H9 (cell line): ENCODE data around the gene F5. TPM values are rescaled to one million over a fixed set of nuclear protein-coding genes. Genes with fewer than 3 reads are reported as not detected.

ENCODE experiments used
- DNase-seq: peaks from one replicate; pipeline ENCODE4 v3.0.0-alpha.2; 2017
- H2AFZ ChIP-seq: one replicate; pipeline ENCODE4 v1.6.1; 2013; ENCODE audit warnings: mild to moderate bottlenecking, low read length, control low read depth, moderate library complexity
- H2AK5ac ChIP-seq: 2 replicates; pipeline ENCODE4 v1.6.1; 2013; ENCODE audit warnings: low read length, control low read depth, mixed read lengths; ENCODE audit not compliant: insufficient read length
- H2BK120ac ChIP-seq: one replicate; pipeline ENCODE4 v1.6.1; 2013; ENCODE audit warnings: low read depth, mild to moderate bottlenecking, low read length, control low read depth, inconsistent platforms; ENCODE audit not compliant: poor library complexity, severe bottlenecking
- H2BK12ac ChIP-seq: 2 replicates; pipeline ENCODE4 v1.6.1; 2013; ENCODE audit warnings: low read length, control low read depth, mixed read lengths, low read depth; ENCODE audit not compliant: insufficient read length
- H2BK15ac ChIP-seq: 2 replicates; pipeline ENCODE4 v1.6.1; 2013; ENCODE audit warnings: low read depth, low read length, control low read depth
- H2BK20ac ChIP-seq: one replicate; pipeline ENCODE4 v1.6.1; 2013; ENCODE audit warnings: low read depth, mild to moderate bottlenecking, low read length, control low read depth, inconsistent platforms; ENCODE audit not compliant: poor library complexity, severe bottlenecking
- H2BK5ac ChIP-seq: 2 replicates; pipeline ENCODE4 v1.6.1; 2013; ENCODE audit warnings: low read length, control low read depth, mixed read lengths; ENCODE audit not compliant: insufficient read length
- H3K14ac ChIP-seq: 2 replicates; pipeline ENCODE4 v1.6.1; 2013; ENCODE audit warnings: low read length, control low read depth; ENCODE audit not compliant: insufficient read depth
- H3K18ac ChIP-seq: 2 replicates; pipeline ENCODE4 v1.6.1; 2013; ENCODE audit warnings: low read depth, mild to moderate bottlenecking, mixed read lengths, low read length, control low read depth; ENCODE audit not compliant: insufficient read length
- H3K23ac ChIP-seq: 2 replicates; pipeline ENCODE4 v1.6.1; 2013; ENCODE audit warnings: low read length, control low read depth, mixed read lengths, low read depth; ENCODE audit not compliant: insufficient read length
- H3K23me2 ChIP-seq: 2 replicates; pipeline ENCODE4 v1.6.1; 2013; ENCODE audit warnings: low read depth, mild to moderate bottlenecking, mixed read lengths, low read length, control low read depth; ENCODE audit not compliant: insufficient read length, poor library complexity, severe bottlenecking
- H3K27ac ChIP-seq: 2 replicates; pipeline ENCODE4 v1.5.1; 2013; ENCODE audit warnings: low read length, control low read depth, mixed read lengths, low read depth; ENCODE audit not compliant: insufficient read length
- H3K27me3 ChIP-seq: 2 replicates; pipeline ENCODE4 v1.6.1; 2013; ENCODE audit warnings: low read length, control low read depth, inconsistent platforms; ENCODE audit not compliant: insufficient read depth
- H3K4ac ChIP-seq: 2 replicates; pipeline ENCODE4 v1.6.1; 2013; ENCODE audit warnings: low read depth, mild to moderate bottlenecking, control low read depth, inconsistent platforms, low read length, moderate library complexity
- H3K4me1 ChIP-seq: 2 replicates; pipeline ENCODE4 v1.6.1; 2013; ENCODE audit warnings: low read length, control low read depth, inconsistent platforms; ENCODE audit not compliant: insufficient read depth
- H3K4me2 ChIP-seq: 2 replicates; pipeline ENCODE4 v1.6.1; 2013; ENCODE audit warnings: low read length, control low read depth, mixed read lengths; ENCODE audit not compliant: insufficient read length, insufficient read depth
- H3K56ac ChIP-seq: 2 replicates; pipeline ENCODE4 v1.6.1; 2013; ENCODE audit warnings: low read depth, mild to moderate bottlenecking, mixed read lengths, low read length, control low read depth; ENCODE audit not compliant: insufficient read length
- H3K79me1 ChIP-seq: 2 replicates; pipeline ENCODE4 v1.6.1; 2013; ENCODE audit warnings: low read depth, mild to moderate bottlenecking, moderate library complexity, low read length, control low read depth, inconsistent platforms; ENCODE audit not compliant: insufficient read depth, poor library complexity, severe bottlenecking
- H3K79me2 ChIP-seq: 2 replicates; pipeline ENCODE4 v1.6.1; 2013; ENCODE audit warnings: low read length, control low read depth, inconsistent platforms; ENCODE audit not compliant: insufficient read depth
- H3K9ac ChIP-seq: 2 replicates; pipeline ENCODE4 v1.6.1; 2013; ENCODE audit warnings: low read length, control low read depth, mixed read lengths; ENCODE audit not compliant: insufficient read length; ENCODE audit errors: extremely low read depth
- H3K9me3 ChIP-seq: one replicate; pipeline ENCODE4 v1.6.1; 2013; ENCODE audit warnings: low read depth, low read length, inconsistent platforms; ENCODE audit not compliant: control insufficient read depth
- H3T11ph ChIP-seq: one replicate; pipeline ENCODE4 v1.6.1; 2013; ENCODE audit warnings: mild to moderate bottlenecking, low read length, control low read depth, inconsistent platforms
- H4K20me1 ChIP-seq: one replicate; pipeline ENCODE4 v1.6.1; 2013; ENCODE audit not compliant: control insufficient read depth, insufficient read length, insufficient read depth
- H4K5ac ChIP-seq: 2 replicates; pipeline ENCODE4 v1.6.1; 2013; ENCODE audit warnings: low read depth, mild to moderate bottlenecking, mixed read lengths, low read length, control low read depth; ENCODE audit not compliant: insufficient read length
- H4K8ac ChIP-seq: replicated peaks from 2 replicates; pipeline ENCODE4 v1.6.1; 2013; ENCODE audit warnings: low read length, control low read depth, mixed read lengths, low read depth; ENCODE audit not compliant: insufficient read length
- H4K91ac ChIP-seq: 2 replicates; pipeline ENCODE4 v1.6.1; 2013; ENCODE audit warnings: low read depth, mild to moderate bottlenecking, moderate library complexity, mixed read lengths, low read length, control low read depth; ENCODE audit not compliant: insufficient read length
- H3K27ac Mint-ChIP-seq, 3 experiments: 2 replicates in 2 of 3; 3 replicates in 1 of 3; pipeline ENCODE4 v1.8.0; 2020 to 2021; ENCODE audit warnings: mixed read lengths in 3 of 3, mild to moderate bottlenecking in 1 of 3, moderate library complexity in 1 of 3
- H3K27me3 Mint-ChIP-seq: 2 replicates; pipeline ENCODE4 v1.8.0; 2021; ENCODE audit warnings: low read depth, mild to moderate bottlenecking, moderate library complexity, mixed read lengths
- H3K36me3 Mint-ChIP-seq, 3 experiments: 2 replicates in 2 of 3; 3 replicates in 1 of 3; pipeline ENCODE4 v1.8.0; 2020 to 2021; ENCODE audit warnings: low read depth in 3 of 3, mixed read lengths in 3 of 3; ENCODE audit not compliant: insufficient read depth in 1 of 3
- H3K4me1 Mint-ChIP-seq, 2 experiments: 2 replicates each; pipeline ENCODE4 v1.8.0; 2020; ENCODE audit warnings: mixed read lengths in 2 of 2
- H3K4me3 Mint-ChIP-seq, 2 experiments: 2 replicates in 1 of 2; 3 replicates in 1 of 2; pipeline ENCODE4 v1.8.0; 2020 to 2021; ENCODE audit warnings: mild to moderate bottlenecking in 2 of 2, mixed read lengths in 2 of 2, moderate library complexity in 1 of 2
- H3K9me3 Mint-ChIP-seq, 2 experiments: 2 replicates in 1 of 2; 3 replicates in 1 of 2; pipeline ENCODE4 v1.8.0; 2020; ENCODE audit warnings: mild to moderate bottlenecking in 2 of 2, mixed read lengths in 2 of 2, moderate library complexity in 1 of 2
- CTCF ChIP-seq: fragments of 200-600 bp; sonication (generic); conservative IDR thresholded peaks from 3 replicates; pipeline ENCODE4 v1.8.0; 2021; ENCODE audit warnings: antibody characterized with exemption, mild to moderate bottlenecking
- WGBS: extraction: QIAGEN DNeasy Blood & Tissue Kit; methylation state at CpG from one replicate; pipeline ENCODE4 v1.1.7; 2013; ENCODE audit warnings: missing lambda C conversion rate, low lambda C conversion rate, mixed read lengths; ENCODE audit not compliant: insufficient read length; ENCODE audit errors: extremely low coverage; 5-methylcytosine and 5-hydroxymethylcytosine counted together
- total RNA-seq: library from RNA; stranded (reverse); gene quantifications from 2 replicates; pipeline ENCODE4 v1.2.1, GENCODE V29; 2021

F5 gene
- total RNA-seq, 1 experiment from 2014 or later = 0.04 TPM

- Histone ChIP-seq H4K8ac (no peak overlapping the region), H3K56ac (no peak overlapping the region), H2BK20ac (no peak overlapping the region), H2BK5ac (no peak overlapping the region), H2BK120ac (no peak overlapping the region), H3K18ac (no peak overlapping the region), H3K23me2 (no peaks in the 10 kb centered on the region), H3K9me3 (no peaks in the 10 kb centered on the region), H3T11ph (no peak overlapping the region), H3K4me2 (no peak overlapping the region), H3K23ac (no peak overlapping the region), H3K27ac (no peak overlapping the region), H3K14ac (no peak overlapping the region), H2AK5ac (no peak overlapping the region), H3K27me3 (no peaks in the 10 kb centered on the region), H3K79me1 (no peaks in the 10 kb centered on the region), H4K91ac (no peak overlapping the region), H3K4me1 (no peaks in the 10 kb centered on the region), H3K79me2 (no peaks in the 10 kb centered on the region), H2BK12ac (no peak overlapping the region), H2BK15ac (no peak overlapping the region), H2AFZ (no peak overlapping the region), H4K5ac (no peak overlapping the region), H4K20me1 (no peaks in the 10 kb centered on the region), H3K9ac (no peak overlapping the region), H3K4ac (no peak overlapping the region)
- TF ChIP-seq CTCF = no peak
- no CpG with 5 or more reads among the region's 5 CpGs for WGBS
- Mint-ChIP-seq H3K27me3 (peaks cover 13% of the 10 kb centered on the region), H3K27ac (no peak overlapping the region), H3K4me1 (no peaks in the 10 kb centered on the region), H3K9me3 (no peaks in the 10 kb centered on the region), H3K4me3 (no peak overlapping the region; a peak in 1 of 5 replicates), H3K36me3 (no peaks in the 10 kb centered on the region)
- DNase-seq = no peak
Observed at GRCh38 chr1:169604781-169605560, 18.7 kb upstream of the F5 start.
